ENCODE measurements around the gene LRRC37B. TPM values are rescaled to one million over a fixed set of nuclear protein-coding genes. Genes with fewer than 3 reads are reported as not detected.
"Not testable (repeated sequence)": the region's sequence is repeated elsewhere in the genome, so short reads cannot be mapped to it uniquely, and the experiment has no call there.

LRRC37B gene
- total RNA-seq, 1 donor from 2014 or later: 18.9 TPM

GRCh38 chr17:32060695-32061094 lies 53.5 kb downstream of the LRRC37B start:
- H3K36me3 Mint-ChIP-seq (ENCODE audit: unreplicated experiment); H3K4me1 Mint-ChIP-seq (ENCODE audit: unreplicated experiment); H3K4me3 Mint-ChIP-seq (ENCODE audit: unreplicated experiment); H3K27ac Mint-ChIP-seq (ENCODE audit: unreplicated experiment); DNase-seq (ENCODE audit: extremely low spot score, unreplicated experiment); H3K27me3 Mint-ChIP-seq (ENCODE audit: unreplicated experiment); H3K9me3 Mint-ChIP-seq (ENCODE audit: unreplicated experiment): not testable (repeated sequence)

- not testable (repeated sequence) for H3K9me3 Mint-ChIP-seq (ENCODE audit: unreplicated experiment); H3K4me1 Mint-ChIP-seq (ENCODE audit: unreplicated experiment); H3K27me3 Mint-ChIP-seq (ENCODE audit: unreplicated experiment); H3K27ac Mint-ChIP-seq (ENCODE audit: unreplicated experiment); DNase-seq (ENCODE audit: extremely low spot score, unreplicated experiment); H3K4me3 Mint-ChIP-seq (ENCODE audit: unreplicated experiment); H3K36me3 Mint-ChIP-seq (ENCODE audit: unreplicated experiment)
These were observed 54.7 kb downstream of the LRRC37B start for GRCh38 chr17:32061840-32062239.

GRCh38 chr17:32064091-32064490 lies 56.9 kb downstream of the LRRC37B start:
- not testable (repeated sequence) for H3K4me1 Mint-ChIP-seq (ENCODE audit: unreplicated experiment); H3K27me3 Mint-ChIP-seq (ENCODE audit: unreplicated experiment); DNase-seq (ENCODE audit: extremely low spot score, unreplicated experiment); H3K27ac Mint-ChIP-seq (ENCODE audit: unreplicated experiment); H3K9me3 Mint-ChIP-seq (ENCODE audit: unreplicated experiment); H3K4me3 Mint-ChIP-seq (ENCODE audit: unreplicated experiment); H3K36me3 Mint-ChIP-seq (ENCODE audit: unreplicated experiment)

- DNase-seq (ENCODE audit: extremely low spot score, unreplicated experiment): peak; percentile 11
- H3K27me3 Mint-ChIP-seq (ENCODE audit: unreplicated experiment); H3K9me3 Mint-ChIP-seq (ENCODE audit: unreplicated experiment); H3K4me1 Mint-ChIP-seq (ENCODE audit: unreplicated experiment); H3K36me3 Mint-ChIP-seq (ENCODE audit: unreplicated experiment); H3K27ac Mint-ChIP-seq (ENCODE audit: unreplicated experiment); H3K4me3 Mint-ChIP-seq (ENCODE audit: unreplicated experiment): not testable (repeated sequence)
These were observed 59.0 kb downstream of the LRRC37B start for GRCh38 chr17:32066123-32066680.

GRCh38 chr17:32066863-32067642 lies 59.9 kb downstream of the LRRC37B start:
- not testable (repeated sequence) for H3K4me3 Mint-ChIP-seq (ENCODE audit: unreplicated experiment); H3K27me3 Mint-ChIP-seq (ENCODE audit: unreplicated experiment); H3K9me3 Mint-ChIP-seq (ENCODE audit: unreplicated experiment); H3K36me3 Mint-ChIP-seq (ENCODE audit: unreplicated experiment); H3K27ac Mint-ChIP-seq (ENCODE audit: unreplicated experiment); H3K4me1 Mint-ChIP-seq (ENCODE audit: unreplicated experiment)
- peak; percentile 25 for TF ChIP-seq CTCF (IDR thresholded peaks at IDR 0.05)
- peak; percentile 49 for DNase-seq (ENCODE audit: extremely low spot score, unreplicated experiment)

- H3K27me3 Mint-ChIP-seq (ENCODE audit: unreplicated experiment); H3K4me3 Mint-ChIP-seq (ENCODE audit: unreplicated experiment); H3K36me3 Mint-ChIP-seq (ENCODE audit: unreplicated experiment); DNase-seq (ENCODE audit: extremely low spot score, unreplicated experiment); H3K9me3 Mint-ChIP-seq (ENCODE audit: unreplicated experiment); H3K4me1 Mint-ChIP-seq (ENCODE audit: unreplicated experiment); H3K27ac Mint-ChIP-seq (ENCODE audit: unreplicated experiment): not testable (repeated sequence)
These were observed 61.9 kb downstream of the LRRC37B start for GRCh38 chr17:32069067-32069466.

GRCh38 chr17:32071961-32072360 lies 64.8 kb downstream of the LRRC37B start:
- not testable (repeated sequence) for H3K4me1 Mint-ChIP-seq (ENCODE audit: unreplicated experiment); H3K4me3 Mint-ChIP-seq (ENCODE audit: unreplicated experiment); H3K9me3 Mint-ChIP-seq (ENCODE audit: unreplicated experiment); H3K36me3 Mint-ChIP-seq (ENCODE audit: unreplicated experiment); H3K27me3 Mint-ChIP-seq (ENCODE audit: unreplicated experiment); DNase-seq (ENCODE audit: extremely low spot score, unreplicated experiment)
- peak overlapping the region; percentile 59 for H3K27ac Mint-ChIP-seq (ENCODE audit: unreplicated experiment)

GRCh38 chr17:32073131-32073530 lies 65.9 kb downstream of the LRRC37B start:
- H3K4me1 Mint-ChIP-seq (ENCODE audit: unreplicated experiment); H3K27me3 Mint-ChIP-seq (ENCODE audit: unreplicated experiment); DNase-seq (ENCODE audit: extremely low spot score, unreplicated experiment); H3K36me3 Mint-ChIP-seq (ENCODE audit: unreplicated experiment); H3K4me3 Mint-ChIP-seq (ENCODE audit: unreplicated experiment); H3K9me3 Mint-ChIP-seq (ENCODE audit: unreplicated experiment); H3K27ac Mint-ChIP-seq (ENCODE audit: unreplicated experiment): not testable (repeated sequence)

- not testable (repeated sequence) for H3K27ac Mint-ChIP-seq (ENCODE audit: unreplicated experiment); H3K4me3 Mint-ChIP-seq (ENCODE audit: unreplicated experiment); H3K27me3 Mint-ChIP-seq (ENCODE audit: unreplicated experiment); H3K36me3 Mint-ChIP-seq (ENCODE audit: unreplicated experiment); H3K9me3 Mint-ChIP-seq (ENCODE audit: unreplicated experiment); DNase-seq (ENCODE audit: extremely low spot score, unreplicated experiment); H3K4me1 Mint-ChIP-seq (ENCODE audit: unreplicated experiment)
These were observed 72.6 kb downstream of the LRRC37B start for GRCh38 chr17:32079753-32080152.

GRCh38 chr17:32083550-32083979 lies 76.4 kb downstream of the LRRC37B start:
- not testable (repeated sequence) for H3K27me3 Mint-ChIP-seq (ENCODE audit: unreplicated experiment); H3K4me1 Mint-ChIP-seq (ENCODE audit: unreplicated experiment); H3K27ac Mint-ChIP-seq (ENCODE audit: unreplicated experiment); H3K36me3 Mint-ChIP-seq (ENCODE audit: unreplicated experiment); H3K9me3 Mint-ChIP-seq (ENCODE audit: unreplicated experiment)
- H3K4me3 Mint-ChIP-seq (ENCODE audit: unreplicated experiment): peak overlapping the region; percentile 45
- peak; percentile 40 for DNase-seq (ENCODE audit: extremely low spot score, unreplicated experiment)

GRCh38 chr17:32084003-32084941 lies 77.1 kb downstream of the LRRC37B start:
- not testable (repeated sequence) for H3K27me3 Mint-ChIP-seq (ENCODE audit: unreplicated experiment); H3K4me1 Mint-ChIP-seq (ENCODE audit: unreplicated experiment); H3K36me3 Mint-ChIP-seq (ENCODE audit: unreplicated experiment); H3K27ac Mint-ChIP-seq (ENCODE audit: unreplicated experiment); H3K9me3 Mint-ChIP-seq (ENCODE audit: unreplicated experiment)
- H3K4me3 Mint-ChIP-seq (ENCODE audit: unreplicated experiment): peak overlapping the region; percentile 50
- peak; percentile 40 for DNase-seq (ENCODE audit: extremely low spot score, unreplicated experiment)
